ENCODE results near the gene LPCAT1.

DNA sequence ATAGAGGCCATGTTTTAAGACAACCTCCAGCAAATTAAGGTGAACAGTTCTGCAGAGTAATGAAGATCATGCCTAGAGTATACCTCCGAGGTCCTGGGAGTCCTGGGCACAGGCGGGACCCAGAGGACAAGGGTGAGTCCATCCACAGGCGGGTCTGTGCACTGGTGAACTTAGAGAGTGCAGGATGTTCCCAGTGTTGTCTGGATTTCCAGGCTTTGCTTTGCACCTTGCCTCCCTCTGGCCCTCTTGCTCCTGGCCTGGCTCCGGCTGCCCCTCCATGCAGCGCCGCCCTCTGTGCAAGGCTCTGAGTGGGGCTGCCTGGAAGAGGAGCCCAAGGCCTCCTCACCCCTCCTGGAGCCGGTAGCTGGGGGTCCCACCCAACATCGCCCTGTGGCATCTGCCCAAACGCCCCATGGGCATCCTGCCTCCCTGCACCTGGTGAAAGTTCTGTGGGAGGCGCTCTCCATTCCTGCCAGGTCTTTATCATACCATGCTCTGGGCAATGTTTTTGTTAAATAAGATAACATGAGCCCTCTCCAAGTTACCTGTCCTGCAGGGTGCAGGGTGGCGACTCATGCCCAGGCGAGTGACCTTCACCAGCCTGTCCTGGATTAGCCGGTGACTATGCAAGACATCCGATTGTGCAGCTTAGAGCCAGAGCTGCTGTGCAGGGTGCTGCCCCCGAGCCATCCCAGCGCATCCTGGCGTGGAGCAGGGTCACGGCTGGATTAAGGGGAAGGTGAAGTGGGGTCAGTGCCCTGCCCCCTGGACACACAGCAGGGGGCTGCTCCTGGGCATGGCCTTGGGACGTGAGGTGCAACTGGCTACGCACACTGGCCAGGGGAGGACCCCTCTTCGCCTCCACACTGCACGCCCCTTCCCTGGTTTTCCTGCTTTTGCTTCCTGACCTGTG lies 41.3 kb upstream of the LPCAT1 start:
- TF ChIP-seq, protein P1, sequence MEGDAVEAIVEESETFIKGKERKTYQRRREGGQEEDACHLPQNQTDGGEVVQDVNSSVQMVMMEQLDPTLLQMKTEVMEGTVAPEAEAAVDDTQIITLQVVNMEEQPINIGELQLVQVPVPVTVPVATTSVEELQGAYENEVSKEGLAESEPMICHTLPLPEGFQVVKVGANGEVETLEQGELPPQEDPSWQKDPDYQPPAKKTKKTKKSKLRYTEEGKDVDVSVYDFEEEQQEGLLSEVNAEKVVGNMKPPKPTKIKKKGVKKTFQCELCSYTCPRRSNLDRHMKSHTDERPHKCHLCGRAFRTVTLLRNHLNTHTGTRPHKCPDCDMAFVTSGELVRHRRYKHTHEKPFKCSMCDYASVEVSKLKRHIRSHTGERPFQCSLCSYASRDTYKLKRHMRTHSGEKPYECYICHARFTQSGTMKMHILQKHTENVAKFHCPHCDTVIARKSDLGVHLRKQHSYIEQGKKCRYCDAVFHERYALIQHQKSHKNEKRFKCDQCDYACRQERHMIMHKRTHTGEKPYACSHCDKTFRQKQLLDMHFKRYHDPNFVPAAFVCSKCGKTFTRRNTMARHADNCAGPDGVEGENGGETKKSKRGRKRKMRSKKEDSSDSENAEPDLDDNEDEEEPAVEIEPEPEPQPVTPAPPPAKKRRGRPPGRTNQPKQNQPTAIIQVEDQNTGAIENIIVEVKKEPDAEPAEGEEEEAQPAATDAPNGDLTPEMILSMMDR (IDR thresholded peaks at IDR 0.05): no peak
- no peak for TF ChIP-seq POLR2A (IDR thresholded peaks at IDR 0.05)

Measured in Peyer's patch (tissue), 4 donors.